AG10803 (cell line): ENCODE results near the gene REX1BD.

Source experiments
- DNase-seq: peaks from one replicate; pipeline ENCODE4 v3.0.0; 2010; ENCODE audit warnings: low read depth
- H3K4me3 ChIP-seq: 2 replicates; pipeline ENCODE4 v1.5.1; 2011; ENCODE audit warnings: mild to moderate bottlenecking, low read length, control low read depth
- CTCF ChIP-seq: conservative IDR thresholded peaks from 2 replicates; pipeline ENCODE4 v1.5.1; 2011; ENCODE audit warnings: mild to moderate bottlenecking, low read length, control low read depth, inconsistent platforms

REX1BD gene

GRCh38 chr19:18637673-18638630 lies 49.4 kb downstream of the REX1BD start:
- H3K4me3 ChIP-seq = peak overlapping the region; percentile 83
- DNase-seq = no peak

GRCh38 chr19:18639706-18640243 lies 51.2 kb downstream of the REX1BD start:
- no peak for TF ChIP-seq CTCF
- H3K4me3 ChIP-seq = no peak overlapping the region
- DNase-seq = no peak

More at GRCh38 chr19:18637673-18638630, 49.4 kb downstream of the REX1BD start:
- TF ChIP-seq CTCF = no peak
